NT2/D1 (cell line): ENCODE results near the gene CEP112.

Experiments used
- DNase-seq: peaks from one replicate; pipeline ENCODE4 v3.0.0-alpha.2; 2011; ENCODE audit warnings: low read depth, low spot score
- H3K27me3 ChIP-seq: 2 replicates; pipeline ENCODE4 v1.6.0; 2011; ENCODE audit warnings: mild to moderate bottlenecking; ENCODE audit not compliant: insufficient read length, insufficient read depth
- H3K36me3 ChIP-seq: 2 replicates; pipeline ENCODE4 v1.6.1; 2011; ENCODE audit warnings: mild to moderate bottlenecking, low read length, mixed read lengths; ENCODE audit not compliant: insufficient read depth, insufficient read length
- H3K4me1 ChIP-seq: 2 replicates; pipeline ENCODE4 v1.5.1; 2011; ENCODE audit not compliant: insufficient read depth, insufficient read length
- H3K4me3 ChIP-seq: 2 replicates; pipeline ENCODE4 v1.5.1; 2011; ENCODE audit warnings: low read depth; ENCODE audit not compliant: insufficient read length
- H3K9ac ChIP-seq: 2 replicates; pipeline ENCODE4 v1.6.0; 2011; ENCODE audit warnings: low read depth; ENCODE audit not compliant: insufficient read length
- H3K9me3 ChIP-seq: 2 replicates; pipeline ENCODE4 v1.5.1; 2011; ENCODE audit warnings: mild to moderate bottlenecking, low read length; ENCODE audit not compliant: insufficient read depth
- SUZ12 ChIP-seq: IDR thresholded peaks from 2 replicates; pipeline ENCODE4 v1.6.1; 2011; ENCODE audit not compliant: insufficient read length, insufficient read depth; ENCODE audit errors: extremely low read depth
- YY1 ChIP-seq: IDR thresholded peaks from 2 replicates; pipeline ENCODE4 v1.6.1; 2011; ENCODE audit not compliant: insufficient read length, insufficient read depth
- ZNF274 ChIP-seq: IDR thresholded peaks from 2 replicates; pipeline ENCODE4 v1.6.1; 2011; ENCODE audit warnings: mild to moderate bottlenecking, low read depth, low read length

Gene CEP112

DNA sequence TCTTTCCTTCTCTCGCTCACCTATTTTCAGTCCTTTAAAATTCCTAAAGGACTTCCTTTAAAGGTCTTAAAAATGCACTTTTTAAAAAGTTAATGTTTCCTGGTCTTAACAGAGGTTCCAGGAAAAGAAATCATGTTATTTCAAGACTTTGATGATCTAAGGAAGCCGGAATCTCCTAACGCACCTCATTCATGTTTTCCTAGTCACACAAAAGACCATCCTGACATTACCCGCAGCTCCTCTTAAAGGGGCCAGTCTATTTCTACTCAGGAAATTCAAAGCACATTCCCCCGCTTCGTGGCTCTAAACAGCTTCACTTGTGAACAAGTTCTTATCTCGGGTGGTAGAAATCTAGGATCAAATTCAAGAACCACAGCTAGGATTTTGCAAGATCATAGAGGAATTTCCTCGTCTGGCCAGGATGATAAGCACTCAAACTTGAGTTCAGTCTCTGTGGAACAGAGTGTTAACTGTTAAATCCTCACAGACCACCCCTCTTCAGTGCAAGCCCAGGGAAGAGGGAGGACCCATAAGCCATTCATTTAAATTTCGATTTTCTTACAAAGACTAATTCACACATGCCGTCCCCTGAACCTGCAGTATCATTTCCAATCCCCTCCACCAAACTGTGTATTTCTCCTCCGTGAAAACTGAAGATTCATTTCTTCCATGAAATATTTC is 493.4 kb downstream of the CEP112 start:
- Histone ChIP-seq H3K4me1 (no peaks in the 10 kb centered on the region), H3K36me3 (no peaks in the 10 kb centered on the region), H3K27me3 (no peaks in the 10 kb centered on the region), H3K9ac (no peak overlapping the region), H3K9me3 (0 out of 2 replicates have a peak, but pooled peaks cover 4% of the 10 kb centered on the region), H3K4me3 (no peak overlapping the region)
- peak; percentile 32 for DNase-seq
- TF ChIP-seq SUZ12, result no peak

DNA sequence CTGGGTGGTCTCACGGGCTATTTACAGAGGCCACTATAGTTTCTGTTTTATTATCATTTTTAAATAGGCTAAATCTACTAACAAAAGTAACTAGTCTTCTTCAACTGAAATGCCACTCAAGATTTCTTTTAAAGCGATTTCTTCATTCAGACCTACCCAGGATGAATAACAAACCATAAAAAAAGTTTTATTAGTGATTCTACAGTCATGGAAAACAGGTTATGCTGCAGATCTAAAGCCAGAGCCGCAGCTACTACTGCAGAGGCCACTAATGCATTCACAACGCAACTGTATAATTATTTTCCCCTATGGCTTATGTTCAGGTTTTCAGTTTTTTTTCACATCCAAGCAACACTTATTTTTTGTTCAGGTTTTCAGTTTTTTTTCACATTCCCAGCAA is 494.3 kb downstream of the CEP112 start:
- Histone ChIP-seq H3K9ac (no peak overlapping the region), H3K9me3 (0 out of 2 replicates have a peak, but pooled peaks cover 4% of the 10 kb centered on the region), H3K4me3 (no peak overlapping the region), H3K27me3 (no peaks in the 10 kb centered on the region), H3K4me1 (no peaks in the 10 kb centered on the region), H3K36me3 (no peaks in the 10 kb centered on the region)
- TF ChIP-seq ZNF274, result no peak
- no peak for TF ChIP-seq SUZ12
- no peak for TF ChIP-seq YY1
- no peak for DNase-seq

DNA sequence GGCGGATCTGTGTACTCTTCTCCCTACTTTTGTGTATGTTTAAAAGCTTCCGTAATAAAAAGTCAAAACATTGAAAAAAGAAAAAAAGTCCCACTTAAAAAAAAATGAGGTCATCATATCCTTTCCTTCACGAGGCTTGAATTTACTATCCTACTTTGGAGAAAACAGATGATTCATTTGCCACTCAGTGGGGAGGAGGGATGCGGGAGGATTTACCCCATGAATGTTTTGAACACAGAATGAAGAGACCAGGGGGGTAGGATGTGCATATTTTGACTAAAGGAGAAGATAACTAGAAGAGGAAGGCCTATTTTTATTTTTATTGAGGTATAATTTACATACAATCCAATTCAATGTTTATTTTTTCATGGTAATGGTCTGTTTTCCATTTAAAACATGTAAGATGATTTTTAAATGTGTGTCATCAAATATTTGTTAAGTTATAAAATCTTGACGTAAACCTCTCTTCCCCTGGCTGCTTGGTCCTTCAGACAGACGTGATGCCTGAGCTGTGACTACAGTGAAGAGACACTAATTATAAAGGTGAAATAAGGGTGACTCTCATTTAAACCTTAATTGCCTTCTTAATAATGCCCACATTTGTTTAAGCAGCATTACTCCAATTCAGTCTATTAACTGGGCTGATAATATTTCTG is 495.1 kb downstream of the CEP112 start:
- 0 out of 2 replicates have a peak, but pooled peaks cover 4% of the 10 kb centered on the region for H3K9me3 ChIP-seq
- no peak overlapping the region for H3K4me3 ChIP-seq
- no peaks in the 10 kb centered on the region for H3K36me3 ChIP-seq
- TF ChIP-seq YY1 (no peak), SUZ12 (no peak), ZNF274 (no peak)
- DNase-seq, result peak; percentile 22
- no peaks in the 10 kb centered on the region for H3K4me1 ChIP-seq
- H3K9ac ChIP-seq, result no peak overlapping the region
- no peaks in the 10 kb centered on the region for H3K27me3 ChIP-seq

DNA sequence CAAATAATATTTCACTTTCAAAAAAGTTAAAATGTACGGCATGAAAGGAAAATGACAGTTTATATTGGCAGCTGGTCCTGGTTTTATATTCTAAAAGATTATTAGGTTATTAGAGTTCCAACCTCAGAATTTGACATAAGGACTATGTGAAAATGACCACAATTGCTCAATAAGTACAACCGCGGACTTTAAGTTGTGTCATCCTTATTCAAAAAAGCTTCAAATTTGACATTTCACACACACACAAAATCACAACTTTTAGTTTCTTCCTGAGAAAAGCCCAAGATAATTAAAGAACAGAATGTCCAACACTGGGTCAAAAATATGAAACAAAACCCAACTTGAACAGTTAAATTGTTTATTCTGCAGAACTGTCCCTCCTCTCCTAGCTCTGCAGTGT is 497.3 kb downstream of the CEP112 start:
- H3K9ac ChIP-seq, result no peak overlapping the region
- H3K36me3 ChIP-seq, result no peaks in the 10 kb centered on the region
- peaks cover 4% of the 10 kb centered on the region for H3K4me1 ChIP-seq
- H3K9me3 ChIP-seq, result no peaks in the 10 kb centered on the region
- no peak for TF ChIP-seq ZNF274
- no peak for TF ChIP-seq SUZ12
- TF ChIP-seq YY1, result no peak
- no peaks in the 10 kb centered on the region for H3K27me3 ChIP-seq
- DNase-seq, result no peak
- H3K4me3 ChIP-seq, result no peak overlapping the region

DNA sequence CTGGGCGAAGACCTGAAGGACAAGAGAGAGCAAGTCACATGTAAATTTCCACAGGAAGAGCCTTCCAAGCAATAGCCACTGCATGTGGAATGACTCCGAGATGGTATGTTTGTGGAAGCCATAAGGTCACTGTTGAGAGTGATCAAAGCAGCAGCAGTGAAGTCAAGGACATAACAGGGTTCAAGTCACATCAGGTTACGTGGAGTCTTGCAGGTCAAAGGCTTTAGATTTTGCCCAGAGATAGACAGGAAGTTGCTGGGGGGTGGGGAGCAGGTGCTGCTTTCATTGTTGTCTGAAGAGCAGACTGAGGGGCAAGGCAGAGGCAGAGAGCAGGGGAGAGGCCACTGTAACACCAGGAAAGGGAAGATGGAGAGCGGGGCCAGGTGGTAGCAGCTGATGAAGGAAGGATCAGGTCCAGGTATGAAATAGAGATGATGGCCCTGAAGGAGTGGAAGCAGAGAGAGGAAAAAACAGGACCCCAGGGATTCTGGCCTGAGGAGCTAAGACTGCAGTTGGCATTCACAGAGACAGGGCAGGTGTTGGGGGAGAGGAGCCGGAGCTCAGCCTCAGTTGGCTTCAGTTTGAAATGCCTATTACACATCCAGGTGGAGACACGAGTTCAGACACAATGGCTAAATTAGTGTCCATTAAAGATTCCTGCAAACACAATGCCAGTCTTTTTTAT is 501.2 kb downstream of the CEP112 start:
- TF ChIP-seq SUZ12 (no peak), YY1 (no peak), ZNF274 (no peak)

DNA sequence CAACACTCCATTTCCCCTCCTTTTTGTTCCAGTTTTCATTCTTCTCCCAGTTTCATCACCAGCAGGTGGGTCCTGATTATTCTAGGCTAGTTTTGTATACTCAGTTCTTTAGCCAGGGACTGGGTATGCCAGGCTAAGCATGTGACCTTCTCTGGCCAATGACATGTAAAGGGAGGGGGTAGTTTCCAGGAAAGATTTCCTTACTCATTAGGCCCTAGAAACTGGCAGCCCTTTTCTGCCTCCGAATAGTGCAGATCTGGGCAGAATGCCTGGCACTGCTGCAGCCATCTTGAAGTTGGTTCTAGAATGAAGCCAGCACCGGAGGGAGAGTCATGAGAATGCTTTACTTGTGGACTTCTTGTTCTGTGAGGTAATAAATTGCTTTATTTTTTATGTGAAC is 503.6 kb downstream of the CEP112 start:
- no peaks in the 10 kb centered on the region for H3K36me3 ChIP-seq
- no peak for DNase-seq
- H3K27me3 ChIP-seq, result no peaks in the 10 kb centered on the region
- no peak overlapping the region for H3K9ac ChIP-seq
- no peak overlapping the region for H3K4me3 ChIP-seq
- H3K4me1 ChIP-seq, result peaks cover 4% of the 10 kb centered on the region
- H3K9me3 ChIP-seq, result no peaks in the 10 kb centered on the region
- TF ChIP-seq ZNF274, result no peak
- TF ChIP-seq SUZ12, result no peak
- TF ChIP-seq YY1, result no peak

More for the DNA sequence above, 501.2 kb downstream of the CEP112 start:
- H3K4me3 ChIP-seq, result no peak overlapping the region
- peaks cover 4% of the 10 kb centered on the region for H3K4me1 ChIP-seq
- no peaks in the 10 kb centered on the region for H3K27me3 ChIP-seq
- no peak for DNase-seq
- no peak overlapping the region for H3K9ac ChIP-seq
- no peaks in the 10 kb centered on the region for H3K9me3 ChIP-seq
- no peaks in the 10 kb centered on the region for H3K36me3 ChIP-seq

DNA sequence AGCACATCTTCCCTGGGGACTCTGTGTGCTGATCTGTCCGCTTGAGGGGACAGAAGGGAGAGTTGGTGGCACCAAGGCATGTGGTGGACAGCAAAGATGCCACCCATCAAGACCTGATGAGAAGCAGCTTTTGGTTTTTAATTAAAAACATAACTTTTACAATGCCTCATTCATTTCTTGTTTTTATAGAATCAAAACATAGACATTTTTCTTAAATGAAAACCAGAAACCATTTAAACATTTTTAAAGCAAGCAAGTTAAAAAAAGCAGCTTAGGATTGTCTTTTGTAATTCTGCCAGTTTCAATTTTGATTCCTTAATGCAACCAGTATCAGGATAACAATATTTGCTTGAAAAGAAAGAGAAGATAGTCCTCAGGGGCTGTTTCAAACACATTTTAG is 506.8 kb downstream of the CEP112 start:
- H3K4me3 ChIP-seq, result no peak overlapping the region
- H3K9me3 ChIP-seq, result peaks cover 5% of the 10 kb centered on the region; the same call in 1 of the 2 replicates
- DNase-seq, result no peak
- no peak overlapping the region for H3K9ac ChIP-seq
- no peaks in the 10 kb centered on the region for H3K27me3 ChIP-seq
- H3K4me1 ChIP-seq, result no peaks in the 10 kb centered on the region
- no peaks in the 10 kb centered on the region for H3K36me3 ChIP-seq
- TF ChIP-seq SUZ12, result no peak
- no peak for TF ChIP-seq ZNF274
- TF ChIP-seq YY1, result no peak
